HFFc6 (cell line): ENCODE results near the gene DSTYK. TPM values are rescaled to one million over a fixed set of nuclear protein-coding genes. Genes with fewer than 3 reads are reported as not detected.

Experiments
- DNase-seq: peaks from one replicate; pipeline ENCODE4 v3.0.0-alpha.2; 2018
- H3K27ac Mint-ChIP-seq: 2 replicates; pipeline ENCODE4 v1.8.0; 2020; ENCODE audit warnings: mild to moderate bottlenecking, mixed read lengths
- H3K27me3 Mint-ChIP-seq: 2 replicates; pipeline ENCODE4 v1.8.0; 2021; ENCODE audit warnings: mild to moderate bottlenecking, moderate library complexity, mixed read lengths; ENCODE audit not compliant: insufficient read depth
- H3K36me3 Mint-ChIP-seq: 2 replicates; pipeline ENCODE4 v1.8.0; 2021; ENCODE audit warnings: low read depth, mixed read lengths
- H3K4me1 Mint-ChIP-seq: 2 replicates; pipeline ENCODE4 v1.8.0; 2020; ENCODE audit warnings: low read depth, mixed read lengths
- H3K4me3 Mint-ChIP-seq: 2 replicates; pipeline ENCODE4 v1.8.0; 2020; ENCODE audit warnings: mild to moderate bottlenecking, moderate library complexity, mixed read lengths
- H3K9me3 Mint-ChIP-seq: 2 replicates; pipeline ENCODE4 v1.8.0; 2020; ENCODE audit warnings: mild to moderate bottlenecking, mixed read lengths
- total RNA-seq, 6 experiments: library from RNA; stranded (reverse); fragmentation: NEBNext Ultra II Directional; extraction: Animal tissue kit (Norgen Biotek cat#: 25700); gene quantifications; 2 replicates in 1 of 6; 3 replicates in 5 of 6; pipeline ENCODE4 v1.2.3, GENCODE V29; 2021
- TF ChIP-seq, protein P1 (sequence below): fragments of 200-600 bp; sonication (generic); IDR thresholded peaks from 2 replicates; pipeline ENCODE4 v1.5.0; 2021; ENCODE audit warnings: antibody characterized with exemption, mild to moderate bottlenecking

Gene DSTYK
- total RNA-seq, 6 experiments from 2014 or later, result 13.1 to 17.5 (median 13.9) TPM

- Mint-ChIP-seq H3K4me1 (peaks cover 22% of the 10 kb centered on the region), H3K36me3 (no peaks in the 10 kb centered on the region), H3K4me3 (no peak overlapping the region), H3K27ac (no peak overlapping the region), H3K9me3 (no peaks in the 10 kb centered on the region), H3K27me3 (peaks cover 3% of the 10 kb centered on the region; the same call in 1 of the 2 replicates)
- DNase-seq, result no peak
- TF ChIP-seq, protein P1, sequence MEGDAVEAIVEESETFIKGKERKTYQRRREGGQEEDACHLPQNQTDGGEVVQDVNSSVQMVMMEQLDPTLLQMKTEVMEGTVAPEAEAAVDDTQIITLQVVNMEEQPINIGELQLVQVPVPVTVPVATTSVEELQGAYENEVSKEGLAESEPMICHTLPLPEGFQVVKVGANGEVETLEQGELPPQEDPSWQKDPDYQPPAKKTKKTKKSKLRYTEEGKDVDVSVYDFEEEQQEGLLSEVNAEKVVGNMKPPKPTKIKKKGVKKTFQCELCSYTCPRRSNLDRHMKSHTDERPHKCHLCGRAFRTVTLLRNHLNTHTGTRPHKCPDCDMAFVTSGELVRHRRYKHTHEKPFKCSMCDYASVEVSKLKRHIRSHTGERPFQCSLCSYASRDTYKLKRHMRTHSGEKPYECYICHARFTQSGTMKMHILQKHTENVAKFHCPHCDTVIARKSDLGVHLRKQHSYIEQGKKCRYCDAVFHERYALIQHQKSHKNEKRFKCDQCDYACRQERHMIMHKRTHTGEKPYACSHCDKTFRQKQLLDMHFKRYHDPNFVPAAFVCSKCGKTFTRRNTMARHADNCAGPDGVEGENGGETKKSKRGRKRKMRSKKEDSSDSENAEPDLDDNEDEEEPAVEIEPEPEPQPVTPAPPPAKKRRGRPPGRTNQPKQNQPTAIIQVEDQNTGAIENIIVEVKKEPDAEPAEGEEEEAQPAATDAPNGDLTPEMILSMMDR, result no peak
Observed at GRCh38 chr1:205249651-205250050, 38.1 kb upstream of the DSTYK start.

- Mint-ChIP-seq H3K4me3 (no peak overlapping the region), H3K9me3 (no peaks in the 10 kb centered on the region), H3K4me1 (peaks cover 22% of the 10 kb centered on the region), H3K36me3 (no peaks in the 10 kb centered on the region), H3K27ac (no peak overlapping the region), H3K27me3 (peaks cover 3% of the 10 kb centered on the region; the same call in 1 of the 2 replicates)
- DNase-seq, result no peak
- TF ChIP-seq, protein P1, result no peak
Observed at GRCh38 chr1:205248793-205249601, 37.5 kb upstream of the DSTYK start.

- TF ChIP-seq, protein P1, result no peak
- H3K27ac Mint-ChIP-seq, result no peak overlapping the region
- H3K4me3 Mint-ChIP-seq, result no peak overlapping the region
- peaks cover 4% of the 10 kb centered on the region; the same call in 1 of the 2 replicates for H3K36me3 Mint-ChIP-seq
- H3K27me3 Mint-ChIP-seq, result peaks cover 3% of the 10 kb centered on the region; the same call in 1 of the 2 replicates
- peaks cover 22% of the 10 kb centered on the region for H3K4me1 Mint-ChIP-seq
- H3K9me3 Mint-ChIP-seq, result no peaks in the 10 kb centered on the region
- no peak for DNase-seq
Observed at GRCh38 chr1:205247130-205247921, 35.8 kb upstream of the DSTYK start.

- peaks cover 3% of the 10 kb centered on the region; the same call in 1 of the 2 replicates for H3K27me3 Mint-ChIP-seq
- no peak overlapping the region for H3K4me3 Mint-ChIP-seq
- DNase-seq, result no peak
- TF ChIP-seq, protein P1, result no peak
- no peaks in the 10 kb centered on the region for H3K9me3 Mint-ChIP-seq
- peaks cover 19% of the 10 kb centered on the region for H3K4me1 Mint-ChIP-seq
- peaks cover 7% of the 10 kb centered on the region; the same call in 1 of the 2 replicates for H3K36me3 Mint-ChIP-seq
- H3K27ac Mint-ChIP-seq, result no peak overlapping the region
Observed at GRCh38 chr1:205246351-205247119, 35.0 kb upstream of the DSTYK start.

- no peaks in the 10 kb centered on the region for H3K9me3 Mint-ChIP-seq
- no peaks in the 10 kb centered on the region; the same call in 1 of the 2 replicates for H3K27me3 Mint-ChIP-seq
- H3K4me1 Mint-ChIP-seq, result peaks cover 11% of the 10 kb centered on the region; the same call in 1 of the 2 replicates
- TF ChIP-seq, protein P1, result no peak
- H3K36me3 Mint-ChIP-seq, result peaks cover 7% of the 10 kb centered on the region; the same call in 1 of the 2 replicates
- H3K27ac Mint-ChIP-seq, result no peak overlapping the region
- no peak overlapping the region for H3K4me3 Mint-ChIP-seq
- no peak for DNase-seq
Observed at GRCh38 chr1:205245096-205245495, 33.6 kb upstream of the DSTYK start.
